GM21515 (cell line): ENCODE measurements around the gene SCFD2.

Experiments
- ATAC-seq: cut with Tn5 transposase; IDR thresholded peaks from one replicate; pipeline ENCODE4 v1.9.1; 2021; ENCODE audit not compliant: unreplicated experiment

SCFD2 gene

GRCh38 chr4:52868133-52868532 is 497.7 kb downstream of the SCFD2 start:
- no peak for ATAC-seq

GRCh38 chr4:52867163-52867562 is 498.7 kb downstream of the SCFD2 start:
- no peak for ATAC-seq

- ATAC-seq: no peak
Measured at GRCh38 chr4:52866734-52867133, 499.1 kb downstream of the SCFD2 start.

- ATAC-seq: no peak
Measured at GRCh38 chr4:52865300-52865699, 500.6 kb downstream of the SCFD2 start.

GRCh38 chr4:52864793-52865192 is 501.1 kb downstream of the SCFD2 start:
- ATAC-seq: no peak

- no peak for ATAC-seq
Measured at GRCh38 chr4:52863324-52863723, 502.5 kb downstream of the SCFD2 start.

- no peak for ATAC-seq
Measured at GRCh38 chr4:52862639-52863161, 503.2 kb downstream of the SCFD2 start.

GRCh38 chr4:52861879-52862616 is 503.8 kb downstream of the SCFD2 start, which contains the start of gene RASL11B:
RASL11B (plus strand) TSS chr4:52862317; CDS start chr4:52862508, 191 bp downstream.
- peak; percentile 99 for ATAC-seq

- no peak for ATAC-seq
Measured at GRCh38 chr4:52861171-52861823, 504.6 kb downstream of the SCFD2 start.

- no peak for ATAC-seq
Measured at GRCh38 chr4:52860361-52860760, 505.5 kb downstream of the SCFD2 start.

GRCh38 chr4:52856801-52857200 is 509.1 kb downstream of the SCFD2 start:
- no peak for ATAC-seq

GRCh38 chr4:52853351-52853750 is 512.5 kb downstream of the SCFD2 start:
- ATAC-seq: no peak

GRCh38 chr4:52852711-52853110 is 513.1 kb downstream of the SCFD2 start:
- no peak for ATAC-seq

GRCh38 chr4:52852041-52852440 is 513.8 kb downstream of the SCFD2 start:
- no peak for ATAC-seq

- ATAC-seq: no peak
Measured at GRCh38 chr4:52850406-52851124, 515.3 kb downstream of the SCFD2 start.

- no peak for ATAC-seq
Measured at GRCh38 chr4:52848254-52848653, 517.6 kb downstream of the SCFD2 start.

- ATAC-seq: no peak
Measured at GRCh38 chr4:52846502-52846901, 519.4 kb downstream of the SCFD2 start.

GRCh38 chr4:52844596-52844995 is 521.3 kb downstream of the SCFD2 start:
- no peak for ATAC-seq

GRCh38 chr4:52843958-52844357 is 521.9 kb downstream of the SCFD2 start:
- ATAC-seq: no peak

- ATAC-seq: no peak
Measured at GRCh38 chr4:52843351-52843750, 522.5 kb downstream of the SCFD2 start.

GRCh38 chr4:52842792-52843191 is 523.1 kb downstream of the SCFD2 start:
- no peak for ATAC-seq
